Left ventricle myocardium inferior (tissue), 1 donor: ENCODE results near the gene DNAH2. TPM values are rescaled to one million over a fixed set of nuclear protein-coding genes. Genes with fewer than 3 reads are reported as not detected.

ENCODE experiments used
- DNase-seq: peaks from one replicate; pipeline ENCODE4 v3.0.0-alpha.2; 2020
- H3K27ac ChIP-seq: fragments of 200-600 bp; replicated peaks from 2 replicates; pipeline ENCODE4 v1.8.0; 2021
- H3K27me3 ChIP-seq: fragments of 200-600 bp; 2 replicates; pipeline ENCODE4 v1.8.0; 2021; ENCODE audit warnings: low read depth
- H3K36me3 ChIP-seq: fragments of 200-600 bp; 2 replicates; pipeline ENCODE4 v1.8.0; 2021
- H3K4me1 ChIP-seq: fragments of 200-600 bp; 2 replicates; pipeline ENCODE4 v1.8.0; 2021
- H3K4me3 ChIP-seq: fragments of 200-600 bp; 2 replicates; pipeline ENCODE4 v1.8.0; 2021; ENCODE audit warnings: mild to moderate bottlenecking, moderate library complexity
- H3K9me3 ChIP-seq: fragments of 200-600 bp; replicated peaks from 2 replicates; pipeline ENCODE4 v1.8.0; 2021
- intact Hi-C: fragments of 100-400 bp; cut with micrococcal nuclease; formaldehyde crosslinking; loops from one replicate; pipeline ENCODE4 v1.11.0; 2022
- total RNA-seq: library from RNA; stranded (reverse); fragmentation: NEBNext Ultra II Directional; extraction: Animal tissue kit (Norgen Biotek cat#: 25700); gene quantifications from one replicate; pipeline ENCODE4 v1.2.1, GENCODE V29; 2021
- TF ChIP-seq, protein P1 (sequence below): fragments of 200-600 bp; IDR thresholded peaks from 2 replicates; pipeline ENCODE4 v1.8.0; 2021; ENCODE audit warnings: antibody characterized with exemption, mild to moderate bottlenecking, borderline replicate concordance
- donor health status: DM: no; HTN: yes; CAD: no; lungs with severe emphysema.

Gene DNAH2
- total RNA-seq, 1 donor from 2014 or later = 0.33 TPM

DNA sequence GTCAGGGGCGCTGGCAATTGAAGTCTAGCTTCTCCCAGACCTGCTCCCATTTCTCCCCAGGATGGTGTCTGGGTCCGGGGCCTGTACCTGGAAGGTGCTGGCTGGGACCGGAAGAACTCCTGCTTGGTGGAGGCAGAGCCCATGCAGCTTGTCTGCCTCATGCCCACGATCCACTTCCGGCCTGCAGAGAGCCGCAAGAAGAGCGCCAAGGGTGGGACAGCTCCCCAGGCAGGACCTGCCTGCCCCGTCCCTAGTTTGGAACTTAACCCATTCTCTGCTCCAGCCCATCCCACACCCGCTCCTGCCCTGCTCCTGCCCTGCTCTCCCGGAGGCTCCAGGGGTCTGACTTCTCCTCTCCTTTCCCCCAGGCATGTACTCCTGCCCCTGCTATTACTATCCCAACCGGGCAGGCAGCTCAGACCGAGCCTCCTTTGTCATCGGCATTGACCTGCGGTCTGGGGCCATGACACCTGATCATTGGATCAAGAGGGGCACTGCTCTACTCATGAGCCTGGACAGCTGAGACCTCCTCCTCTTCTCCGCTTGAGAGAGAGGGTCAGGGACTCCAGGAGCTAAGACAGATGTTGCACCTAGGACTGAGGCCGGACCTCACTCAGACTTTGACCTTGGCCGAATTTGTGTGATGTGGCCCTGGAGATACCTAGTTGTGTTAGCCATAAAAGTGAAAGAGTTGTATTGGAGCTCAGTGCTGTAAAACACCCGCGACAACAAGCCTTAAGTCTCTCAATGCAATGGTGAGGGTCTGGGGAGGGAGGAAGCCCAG, 115.7 kb downstream of the DNAH2 start:
- Histone ChIP-seq H3K36me3 (no peaks in the 10 kb centered on the region), H3K27me3 (peaks cover 8% of the 10 kb centered on the region), H3K9me3 (no peaks in the 10 kb centered on the region), H3K4me1 (peaks cover 46% of the 10 kb centered on the region), H3K4me3 (peak overlapping the region; percentile 88), H3K27ac (peak overlapping the region; percentile 99)
- DNase-seq = no peak
- intact Hi-C loops = no loop called here
- TF ChIP-seq, protein P1, sequence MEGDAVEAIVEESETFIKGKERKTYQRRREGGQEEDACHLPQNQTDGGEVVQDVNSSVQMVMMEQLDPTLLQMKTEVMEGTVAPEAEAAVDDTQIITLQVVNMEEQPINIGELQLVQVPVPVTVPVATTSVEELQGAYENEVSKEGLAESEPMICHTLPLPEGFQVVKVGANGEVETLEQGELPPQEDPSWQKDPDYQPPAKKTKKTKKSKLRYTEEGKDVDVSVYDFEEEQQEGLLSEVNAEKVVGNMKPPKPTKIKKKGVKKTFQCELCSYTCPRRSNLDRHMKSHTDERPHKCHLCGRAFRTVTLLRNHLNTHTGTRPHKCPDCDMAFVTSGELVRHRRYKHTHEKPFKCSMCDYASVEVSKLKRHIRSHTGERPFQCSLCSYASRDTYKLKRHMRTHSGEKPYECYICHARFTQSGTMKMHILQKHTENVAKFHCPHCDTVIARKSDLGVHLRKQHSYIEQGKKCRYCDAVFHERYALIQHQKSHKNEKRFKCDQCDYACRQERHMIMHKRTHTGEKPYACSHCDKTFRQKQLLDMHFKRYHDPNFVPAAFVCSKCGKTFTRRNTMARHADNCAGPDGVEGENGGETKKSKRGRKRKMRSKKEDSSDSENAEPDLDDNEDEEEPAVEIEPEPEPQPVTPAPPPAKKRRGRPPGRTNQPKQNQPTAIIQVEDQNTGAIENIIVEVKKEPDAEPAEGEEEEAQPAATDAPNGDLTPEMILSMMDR = no peak

DNA sequence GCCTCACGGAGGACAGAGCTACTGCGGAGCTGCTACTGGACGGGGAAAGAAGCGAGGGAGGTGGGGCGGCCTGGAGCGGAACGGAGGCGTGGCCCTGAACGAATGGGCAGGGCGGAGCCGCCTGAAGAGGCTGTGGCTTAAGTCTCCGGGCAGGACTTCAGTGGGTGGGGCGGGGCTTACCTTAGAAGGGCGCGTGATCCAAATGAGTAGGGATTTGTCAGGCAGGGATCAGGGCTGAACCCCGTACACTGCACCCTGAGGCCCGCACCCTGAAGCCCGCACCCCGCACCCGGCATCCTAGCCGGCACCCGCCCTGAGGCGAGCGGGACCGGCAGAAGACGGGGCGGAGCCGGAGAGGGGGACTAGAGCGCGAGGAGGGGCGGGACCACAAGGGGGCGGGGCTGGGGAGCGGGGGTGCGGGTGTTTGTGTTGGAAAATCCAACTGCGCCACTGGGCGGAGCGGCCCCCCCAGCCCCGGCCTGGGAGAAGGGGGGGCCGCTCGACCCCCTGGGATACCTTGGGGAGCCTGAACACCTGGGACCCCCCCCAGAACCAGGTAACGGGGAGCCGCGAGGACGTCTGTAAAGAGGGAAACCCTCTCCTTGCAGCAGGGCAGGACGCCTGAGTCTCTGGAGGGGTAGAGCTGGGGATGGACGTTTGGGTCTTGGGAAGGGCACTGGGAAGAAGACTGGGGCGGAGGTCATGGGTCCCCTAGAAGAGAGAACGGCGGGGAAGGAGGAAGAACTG, 116.4 kb downstream of the DNAH2 start, which contains the start of gene KDM6B:
Gene KDM6B (plus strand): TSS at position 423 of the 747 bp plus-strand sequence. CDS start 11,338 bp downstream, outside the sequence.
- TF ChIP-seq, protein P1 = no peak
- peaks cover 7% of the 10 kb centered on the region for H3K27me3 ChIP-seq
- H3K36me3 ChIP-seq = no peaks in the 10 kb centered on the region
- intact Hi-C loops = no loop called here
- peak within 1 kb of the TSS; percentile 99 for H3K27ac ChIP-seq
- no peaks in the 10 kb centered on the region for H3K9me3 ChIP-seq
- peak; percentile 95 for DNase-seq
- peak within 1 kb of the TSS; percentile 88 for H3K4me3 ChIP-seq
- H3K4me1 ChIP-seq = peaks cover 53% of the 10 kb centered on the region

DNA sequence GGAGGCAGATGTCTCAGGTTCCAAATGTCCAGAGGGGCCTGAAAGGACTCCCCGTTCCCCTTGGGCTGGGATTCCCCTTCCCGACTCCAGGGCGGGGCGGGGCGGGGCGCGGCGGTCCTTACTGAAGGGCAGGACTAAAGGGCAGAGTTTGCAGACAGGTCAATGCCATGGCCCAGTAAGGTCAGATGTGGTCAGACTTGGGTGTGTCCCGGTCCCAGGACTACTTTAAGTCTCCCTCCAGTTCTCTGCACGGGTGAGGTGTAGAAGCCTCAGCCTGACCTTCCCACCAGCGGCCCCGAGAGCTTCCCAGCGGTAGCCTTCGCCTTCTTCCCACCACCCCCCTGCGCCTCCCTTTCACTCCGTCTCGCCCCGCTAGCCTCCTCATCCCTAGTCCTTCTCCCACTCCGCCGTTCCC, 117.0 kb downstream of the DNAH2 start:
- intact Hi-C loops = no loop called here
- Histone ChIP-seq H3K4me3 (peak overlapping the region; percentile 88), H3K27me3 (peaks cover under 1% of the 10 kb centered on the region), H3K4me1 (peaks cover 59% of the 10 kb centered on the region), H3K9me3 (no peaks in the 10 kb centered on the region), H3K27ac (peak overlapping the region; percentile 99), H3K36me3 (no peaks in the 10 kb centered on the region)
- TF ChIP-seq, protein P1 = no peak
- DNase-seq = peak; percentile 76

DNA sequence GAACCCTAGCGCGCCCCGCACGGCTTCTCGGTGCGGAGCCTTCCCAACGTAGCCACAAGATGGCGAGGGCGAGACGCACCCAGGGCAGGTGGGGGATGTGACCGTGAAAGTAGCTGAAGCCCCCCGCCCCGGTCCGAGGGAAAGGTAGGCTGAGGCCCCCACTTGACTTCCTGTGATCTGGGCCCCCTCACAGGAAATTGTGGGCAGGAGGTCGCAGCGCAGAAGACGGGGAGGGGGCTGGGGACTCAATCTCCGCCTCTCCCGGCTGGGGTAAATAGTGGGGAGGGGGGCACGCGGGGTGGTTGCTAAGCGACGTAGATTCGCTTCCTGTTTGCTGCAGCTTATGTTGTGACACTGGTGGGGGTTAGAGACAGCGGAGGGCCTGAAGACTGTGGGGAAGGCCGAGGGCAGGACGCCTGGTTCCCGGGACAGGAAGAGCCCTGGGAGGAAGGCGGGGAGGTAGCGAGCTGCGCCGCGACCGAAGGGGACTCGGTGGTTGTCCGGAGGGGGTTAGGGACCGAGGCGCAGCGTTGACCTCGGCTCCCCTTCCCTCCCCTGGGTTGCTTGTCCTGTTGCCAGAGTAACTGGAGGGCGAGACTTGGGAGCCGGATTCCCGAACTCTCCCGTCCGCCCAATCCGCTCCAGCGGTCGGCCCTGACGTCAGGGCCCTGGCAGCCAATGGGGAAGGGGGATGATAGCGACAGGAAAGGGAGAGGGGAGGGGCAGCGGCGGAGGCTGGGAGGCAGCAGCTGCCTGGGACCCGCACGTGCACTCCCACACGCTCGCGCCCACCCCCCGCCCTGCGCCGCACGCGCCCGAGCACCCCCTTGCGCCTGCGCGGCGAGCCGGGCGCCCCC, 117.6 kb downstream of the DNAH2 start:
- peak overlapping the region; percentile 88 for H3K4me3 ChIP-seq
- H3K9me3 ChIP-seq = no peaks in the 10 kb centered on the region
- H3K4me1 ChIP-seq = peaks cover 66% of the 10 kb centered on the region
- no peaks in the 10 kb centered on the region for H3K27me3 ChIP-seq
- no peaks in the 10 kb centered on the region for H3K36me3 ChIP-seq
- peak overlapping the region; percentile 99 for H3K27ac ChIP-seq
- TF ChIP-seq, protein P1 = peak; percentile 82
- DNase-seq = peak; percentile 98
- intact Hi-C loops = no loop called here
